Cerebellar nuclear complex (tissue), 1 donor: ENCODE measurements around the gene DNMT3L.

Experiments
- DNase-seq, 2 experiments: peaks; one replicate each; lab custom pipeline; 2025; lab: John Stamatoyannopoulos, UW

Gene DNMT3L

GRCh38 chr21:44279354-44280260, 17.9 kb upstream of the DNMT3L start:
- no peak for DNase-seq

- no peak for DNase-seq
These were observed 13.3 kb upstream of the DNMT3L start for GRCh38 chr21:44275041-44275440.

DNA sequence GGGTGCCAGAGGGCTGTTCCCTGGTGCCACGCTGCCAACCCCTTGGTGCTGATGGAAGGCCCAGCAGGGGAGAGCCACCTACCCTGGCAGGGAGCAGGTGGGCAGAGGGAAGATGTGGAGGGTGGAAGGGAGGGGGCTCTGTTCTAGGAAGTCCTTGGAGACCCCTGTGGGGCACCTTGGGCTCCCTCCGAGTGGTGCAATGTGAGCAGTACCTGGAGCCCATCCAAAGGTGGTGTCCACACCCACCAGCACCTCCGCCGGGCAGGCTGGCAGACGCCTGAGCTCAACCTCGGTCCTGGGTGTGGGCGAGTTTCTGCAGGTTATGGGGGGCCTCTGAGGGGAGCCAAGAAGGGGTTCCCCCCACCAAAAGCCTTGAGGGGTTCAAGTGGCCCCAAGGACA, 11.3 kb upstream of the DNMT3L start:
- DNase-seq = no peak

DNA sequence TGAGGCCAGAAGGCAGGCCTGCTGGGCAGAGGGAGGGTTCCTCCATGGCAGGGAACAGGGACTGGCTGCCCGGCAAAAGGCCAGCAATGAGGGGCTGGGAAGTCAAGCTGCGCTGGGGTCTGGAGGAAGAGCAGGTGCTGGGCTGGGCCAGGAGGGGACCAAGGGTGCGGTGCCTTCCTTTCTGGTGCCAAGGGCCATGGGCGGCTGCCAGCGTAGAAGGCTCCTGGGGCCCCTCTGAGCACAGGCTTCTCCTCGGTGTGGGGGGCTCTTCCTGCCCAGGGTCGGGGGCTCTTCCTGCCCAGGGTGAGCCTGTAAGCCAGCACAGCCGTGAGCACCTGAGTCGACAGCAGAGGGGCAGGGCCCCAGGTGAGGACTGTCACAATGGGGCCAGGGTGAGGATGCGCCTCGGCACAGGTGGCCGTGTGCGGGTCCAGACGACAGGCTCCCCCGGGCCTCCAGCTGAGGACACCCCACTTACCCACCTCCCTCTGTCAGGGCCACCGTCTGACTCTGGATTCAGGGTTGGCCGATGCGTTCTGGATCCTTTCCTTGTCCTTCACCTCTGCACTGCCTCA, 10.7 kb upstream of the DNMT3L start:
- no peak for DNase-seq

- no peak for DNase-seq
These were observed 10.0 kb upstream of the DNMT3L start for GRCh38 chr21:44271558-44272283.

DNA sequence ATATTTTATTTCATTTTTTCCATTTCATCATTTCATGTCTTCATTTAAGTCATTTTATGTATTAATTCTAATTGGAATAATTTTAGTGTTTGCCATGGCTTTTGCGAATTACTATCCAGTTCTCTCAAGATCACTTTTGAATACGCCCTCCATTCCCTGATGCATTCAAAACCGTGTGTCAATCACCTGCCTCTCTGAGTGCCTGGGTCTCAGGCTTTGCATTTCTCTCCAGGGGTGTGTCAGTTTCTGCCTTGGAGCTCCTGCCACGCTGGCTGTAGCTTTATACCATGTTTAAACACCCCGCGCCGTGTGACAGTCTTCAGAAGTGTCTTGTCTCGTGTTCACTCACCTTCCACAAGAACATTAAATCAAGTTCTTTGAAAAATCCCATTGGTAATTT, 7.4 kb upstream of the DNMT3L start:
- DNase-seq = no peak

GRCh38 chr21:44267655-44268142, 6.0 kb upstream of the DNMT3L start:
- no peak for DNase-seq

GRCh38 chr21:44265734-44266270, 4.1 kb upstream of the DNMT3L start:
- DNase-seq = no peak

DNA sequence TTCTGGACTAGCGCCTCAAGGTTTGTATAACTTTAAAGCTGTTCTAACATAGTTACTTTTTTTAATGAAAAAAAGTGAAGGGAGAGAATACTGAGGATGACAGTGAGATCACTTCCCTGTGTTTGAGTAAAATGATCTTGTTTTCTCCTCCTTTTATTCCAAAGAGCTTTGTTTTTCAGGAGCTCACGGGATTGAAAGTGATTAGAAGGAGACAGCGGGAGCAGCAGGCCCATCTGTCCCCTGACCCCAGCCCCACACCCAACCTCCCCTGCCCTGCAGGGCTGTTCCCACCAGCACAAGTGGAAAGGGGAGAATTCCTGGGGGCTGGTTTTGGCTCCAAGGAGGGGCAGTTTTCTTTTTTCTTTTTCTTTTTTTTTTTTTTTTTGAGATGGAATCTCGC, 2.1 kb upstream of the DNMT3L start:
- DNase-seq = no peak

- DNase-seq = no peak
These were observed 1.6 kb upstream of the DNMT3L start for GRCh38 chr21:44263221-44263760.

GRCh38 chr21:44262338-44263056, 800 bp upstream of the DNMT3L start:
- no peak for DNase-seq

GRCh38 chr21:44260791-44261631, 686 bp downstream of the DNMT3L start:
- no peak for DNase-seq

- no peak for DNase-seq
These were observed 1.6 kb downstream of the DNMT3L start for GRCh38 chr21:44260066-44260465.

DNA sequence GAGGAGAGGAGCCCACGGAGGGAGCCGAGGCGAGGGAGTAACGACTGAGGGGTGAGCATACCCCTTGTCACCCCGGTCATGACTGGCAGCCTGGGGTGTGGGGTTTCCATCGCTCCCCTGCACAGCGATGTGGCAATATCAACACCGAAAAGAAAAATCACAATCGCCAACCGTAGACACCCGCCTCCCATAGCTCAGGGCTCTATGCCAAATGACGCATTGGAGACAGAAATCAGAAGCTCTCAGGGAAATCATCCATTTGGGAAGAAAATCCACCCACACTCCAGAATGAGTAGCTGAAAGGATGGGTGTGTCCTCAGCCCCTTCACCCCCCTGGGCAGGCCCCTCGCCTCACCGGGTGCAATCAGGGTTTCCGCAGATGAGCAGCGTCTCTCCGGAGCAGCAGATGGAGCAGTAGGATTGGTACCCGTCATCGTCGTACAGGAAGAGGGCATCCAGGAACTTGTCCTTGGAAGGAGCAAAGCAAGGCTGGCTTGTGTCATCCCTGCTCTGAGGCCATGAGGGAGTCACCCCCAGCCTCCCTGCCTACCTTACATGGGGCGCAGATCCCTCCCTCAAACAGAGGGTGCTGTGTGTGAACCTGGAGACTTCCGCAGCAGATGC, 2.5 kb downstream of the DNMT3L start:
- no peak for DNase-seq

GRCh38 chr21:44258056-44258725, 3.5 kb downstream of the DNMT3L start:
- DNase-seq = no peak

DNA sequence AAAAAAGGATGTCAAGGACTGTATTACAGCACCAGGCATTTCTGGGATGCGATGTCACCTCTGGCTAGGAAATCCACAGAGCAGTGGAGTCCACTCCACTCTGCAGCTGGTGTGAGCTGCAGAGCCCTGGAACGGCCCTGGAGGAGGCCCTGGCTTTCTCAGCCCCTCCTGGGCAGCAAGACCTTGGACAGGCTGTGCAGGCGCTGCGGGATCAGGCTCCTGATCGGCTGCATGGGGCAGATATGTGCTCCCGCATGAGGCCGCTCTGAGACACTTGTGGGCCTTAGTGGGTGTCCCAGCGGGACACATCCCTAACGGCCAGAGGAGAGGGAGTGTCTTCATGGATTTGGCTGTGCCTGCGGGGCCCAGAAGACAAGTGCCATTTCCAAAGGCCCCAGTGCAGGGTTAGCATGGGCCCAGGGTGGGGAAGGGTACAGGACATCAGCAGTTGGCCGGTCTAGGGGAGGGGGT, 6.2 kb downstream of the DNMT3L start:
- no peak for DNase-seq

DNA sequence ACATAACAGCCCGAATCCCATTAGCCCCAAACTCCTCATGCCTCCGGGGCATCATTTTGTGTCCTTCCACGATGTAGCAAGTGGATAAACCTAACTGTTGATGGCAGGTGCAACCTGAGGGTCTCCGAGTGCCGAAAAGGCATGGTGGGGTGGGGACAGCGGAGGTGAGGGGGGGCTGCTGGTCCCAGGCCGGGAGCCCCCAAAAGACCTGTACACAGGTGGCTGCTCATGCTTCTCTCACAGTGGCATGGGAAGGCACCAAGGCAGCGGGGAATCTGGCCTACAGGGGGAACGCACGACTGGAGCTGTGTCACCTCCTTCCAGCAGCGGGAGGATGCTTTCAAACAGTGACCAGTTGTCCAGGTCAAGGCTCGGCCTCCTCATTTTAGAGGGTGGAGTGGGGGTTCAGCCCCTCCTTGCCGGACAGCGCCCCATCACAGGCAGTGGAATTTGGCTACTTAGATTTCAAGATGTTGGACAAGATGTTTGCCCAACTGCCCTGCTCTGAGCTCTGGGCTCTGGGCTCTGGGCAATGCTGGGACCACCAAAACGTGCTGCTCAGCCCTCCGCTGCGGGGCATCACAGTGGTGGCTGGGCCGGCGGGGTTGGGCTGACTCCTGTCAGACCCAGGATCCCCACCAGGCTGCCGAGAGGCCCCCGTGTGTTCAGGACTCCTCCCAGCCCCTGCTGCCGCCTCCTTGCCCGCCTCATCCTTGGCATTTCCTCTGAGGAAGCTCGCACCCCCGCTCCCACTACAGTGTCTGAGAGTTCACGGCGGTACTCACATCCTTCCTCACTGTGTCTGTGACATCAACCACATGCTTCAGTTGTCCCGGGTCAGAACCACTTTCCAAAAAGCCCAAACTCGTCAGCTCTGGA, 7.6 kb downstream of the DNMT3L start:
- no peak for DNase-seq
